GM12878 (cell line): ENCODE data around the gene RGSL1. TPM values are rescaled to one million over a fixed set of nuclear protein-coding genes. Genes with fewer than 3 reads are reported as not detected.

ENCODE experiments used
- BACH1 ChIP-seq: fragments of 450-650 bp; IDR thresholded peaks from 2 replicates; pipeline ENCODE4 v1.6.1; 2017; ENCODE audit warnings: mild to moderate bottlenecking, borderline replicate concordance
- BHLHE40 ChIP-seq, 2 experiments: fragments of 450-650 bp in 1 of 2; IDR thresholded peaks; 2 replicates each; pipeline ENCODE4 v1.6.1; 2011 to 2017; ENCODE audit warnings: low read depth in 2 of 2, borderline replicate concordance in 1 of 2, improper control_type of control experiment in 1 of 2, low read length in 1 of 2, mild to moderate bottlenecking in 1 of 2
- BMI1 ChIP-seq: fragments of 450-650 bp; IDR thresholded peaks from 2 replicates; pipeline ENCODE4 v1.6.1; 2016; ENCODE audit warnings: mild to moderate bottlenecking, moderate library complexity, borderline replicate concordance
- CBX3 ChIP-seq: fragments of 200-600 bp; sonication (generic); IDR thresholded peaks from 2 replicates; pipeline ENCODE4 v1.6.1; 2016; ENCODE audit warnings: low read depth, borderline replicate concordance
- EZH2 ChIP-seq: IDR thresholded peaks from 2 replicates; pipeline ENCODE4 v1.6.1; 2012; ENCODE audit warnings: low read depth, mild to moderate bottlenecking, control low read depth, inconsistent platforms, low read length, borderline replicate concordance; ENCODE audit not compliant: control insufficient read depth
- HCFC1 ChIP-seq: fragments of 150-350 bp; IDR thresholded peaks from 2 replicates; pipeline ENCODE4 v1.6.1; 2014; ENCODE audit warnings: low read length
- JUND ChIP-seq: IDR thresholded peaks from 2 replicates; pipeline ENCODE4 v1.6.1; 2012; ENCODE audit warnings: low read depth, mild to moderate bottlenecking, low read length, improper control_type of control experiment, moderate library complexity
- MEF2A ChIP-seq: IDR thresholded peaks from 2 replicates; pipeline ENCODE4 v1.6.1; 2011; ENCODE audit warnings: low read depth, mild to moderate bottlenecking, low read length, moderate library complexity; ENCODE audit not compliant: insufficient read depth
- MTA2 ChIP-seq: fragments of 450-650 bp; IDR thresholded peaks from 2 replicates; pipeline ENCODE4 v1.6.1; 2016; ENCODE audit warnings: low read depth, mild to moderate bottlenecking, moderate library complexity
- RBBP5 ChIP-seq: fragments of 200-600 bp; sonication (generic); conservative IDR thresholded peaks from 2 replicates; pipeline ENCODE4 v1.6.1; 2016
- TCF12 ChIP-seq: IDR thresholded peaks from 2 replicates; pipeline ENCODE4 v1.6.1; 2011; ENCODE audit warnings: low read depth, mild to moderate bottlenecking, low read length
- ZBTB40 ChIP-seq: fragments of 450-650 bp; IDR thresholded peaks from 2 replicates; pipeline ENCODE4 v1.6.1; 2016; ENCODE audit warnings: mild to moderate bottlenecking, moderate library complexity, borderline replicate concordance
- ZNF274 ChIP-seq: IDR thresholded peaks from one replicate; pipeline ENCODE4 v1.8.0; 2011; ENCODE audit not compliant: insufficient read length, insufficient read depth
- ZNF384 ChIP-seq: IDR thresholded peaks from 2 replicates; pipeline ENCODE4 v1.6.1; 2012; ENCODE audit warnings: low read depth, mild to moderate bottlenecking, low read length, improper control_type of control experiment, borderline replicate concordance
- ZZZ3 ChIP-seq: IDR thresholded peaks from 2 replicates; pipeline ENCODE4 v1.6.1; 2011; ENCODE audit warnings: low read depth; ENCODE audit not compliant: control insufficient read depth, insufficient read length
- polyA plus RNA-seq, 11 experiments: library from polyadenylated mRNA; depleted of rRNA in 4 of 11; unstranded in 6 of 11; stranded (reverse) in 5 of 11; fragments of >200 nt; fragmentation: Nextera tagmentation in 4 of 11; fragmentation: Illumina TruSeq in 1 of 11; extraction: Ambion mirVana in 4 of 11; extraction: Trizol in 1 of 11; gene quantifications; 1 replicate in 1 of 11; 2 replicates in 10 of 11; pipeline versions ENCODE4 v1.2.1 to v1.2.3, GENCODE V29; 2011 to 2016; ENCODE audit warnings: inconsistent platforms in 2 of 11, missing spikeins in 2 of 11, low read depth in 1 of 11
- total RNA-seq, 4 experiments: library from RNA; depleted of rRNA in 3 of 4; stranded (reverse); fragments of >200 nt in 3 of 4; fragmentation: Illumina TruSeq in 1 of 4; extraction: Trizol in 1 of 4; gene quantifications; 2 replicates each; pipeline versions ENCODE4 v1.2.1 to v1.2.3, GENCODE V29; 2013 to 2021
- TF ChIP-seq, protein P1 (sequence below): fragments of 450-650 bp; IDR thresholded peaks from 2 replicates; pipeline ENCODE4 v1.6.1; 2014; ENCODE audit warnings: mild to moderate bottlenecking
- TF ChIP-seq, protein P2 (sequence below): IDR thresholded peaks from 2 replicates; pipeline ENCODE4 v1.6.1; 2011; ENCODE audit warnings: mild to moderate bottlenecking, low read depth, low read length, moderate library complexity; ENCODE audit not compliant: insufficient replicate concordance
- TF ChIP-seq, protein P3 (sequence below): fragments of 450-650 bp; IDR thresholded peaks from 2 replicates; pipeline ENCODE4 v1.6.1; 2017; ENCODE audit warnings: antibody characterized with exemption, mild to moderate bottlenecking, moderate library complexity

Gene RGSL1
- total and polyA plus RNA-seq, 10 of the 15 experiments (the other 5 are each of a cell fraction or from before 2014, with no cell fraction given): 0.05 to 0.28 (median 0.27) TPM; not detected in 5

- TF ChIP-seq ZBTB40: no peak
- TF ChIP-seq ZNF274: no peak
- TF ChIP-seq ZNF384: peak; percentile 21; the same call in 1 of the 2 replicates
- TF ChIP-seq HCFC1: no peak
- TF ChIP-seq ZZZ3: no peak
- TF ChIP-seq MTA2: peak; percentile 73
- TF ChIP-seq, protein P1, sequence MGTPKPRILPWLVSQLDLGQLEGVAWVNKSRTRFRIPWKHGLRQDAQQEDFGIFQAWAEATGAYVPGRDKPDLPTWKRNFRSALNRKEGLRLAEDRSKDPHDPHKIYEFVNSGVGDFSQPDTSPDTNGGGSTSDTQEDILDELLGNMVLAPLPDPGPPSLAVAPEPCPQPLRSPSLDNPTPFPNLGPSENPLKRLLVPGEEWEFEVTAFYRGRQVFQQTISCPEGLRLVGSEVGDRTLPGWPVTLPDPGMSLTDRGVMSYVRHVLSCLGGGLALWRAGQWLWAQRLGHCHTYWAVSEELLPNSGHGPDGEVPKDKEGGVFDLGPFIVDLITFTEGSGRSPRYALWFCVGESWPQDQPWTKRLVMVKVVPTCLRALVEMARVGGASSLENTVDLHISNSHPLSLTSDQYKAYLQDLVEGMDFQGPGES: no peak
- TF ChIP-seq RBBP5: no peak
- TF ChIP-seq BHLHE40 (IDR thresholded peaks at IDR 0.05; ENCODE audit: borderline replicate concordance in 1 of 2, low read depth in 2 of 2, low read length in 1 of 2): no peak
- TF ChIP-seq CBX3: no peak
- TF ChIP-seq JUND: no peak
- TF ChIP-seq BMI1: peak; percentile 97
- TF ChIP-seq, protein P2, sequence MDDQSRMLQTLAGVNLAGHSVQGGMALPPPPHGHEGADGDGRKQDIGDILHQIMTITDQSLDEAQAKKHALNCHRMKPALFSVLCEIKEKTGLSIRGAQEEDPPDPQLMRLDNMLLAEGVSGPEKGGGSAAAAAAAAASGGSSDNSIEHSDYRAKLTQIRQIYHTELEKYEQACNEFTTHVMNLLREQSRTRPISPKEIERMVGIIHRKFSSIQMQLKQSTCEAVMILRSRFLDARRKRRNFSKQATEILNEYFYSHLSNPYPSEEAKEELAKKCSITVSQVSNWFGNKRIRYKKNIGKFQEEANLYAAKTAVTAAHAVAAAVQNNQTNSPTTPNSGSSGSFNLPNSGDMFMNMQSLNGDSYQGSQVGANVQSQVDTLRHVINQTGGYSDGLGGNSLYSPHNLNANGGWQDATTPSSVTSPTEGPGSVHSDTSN: peak; percentile 57
- no peak for TF ChIP-seq EZH2
- peak; percentile 91 for TF ChIP-seq MEF2A
- no peak for TF ChIP-seq BACH1
- TF ChIP-seq TCF12: no peak
- TF ChIP-seq, protein P3, sequence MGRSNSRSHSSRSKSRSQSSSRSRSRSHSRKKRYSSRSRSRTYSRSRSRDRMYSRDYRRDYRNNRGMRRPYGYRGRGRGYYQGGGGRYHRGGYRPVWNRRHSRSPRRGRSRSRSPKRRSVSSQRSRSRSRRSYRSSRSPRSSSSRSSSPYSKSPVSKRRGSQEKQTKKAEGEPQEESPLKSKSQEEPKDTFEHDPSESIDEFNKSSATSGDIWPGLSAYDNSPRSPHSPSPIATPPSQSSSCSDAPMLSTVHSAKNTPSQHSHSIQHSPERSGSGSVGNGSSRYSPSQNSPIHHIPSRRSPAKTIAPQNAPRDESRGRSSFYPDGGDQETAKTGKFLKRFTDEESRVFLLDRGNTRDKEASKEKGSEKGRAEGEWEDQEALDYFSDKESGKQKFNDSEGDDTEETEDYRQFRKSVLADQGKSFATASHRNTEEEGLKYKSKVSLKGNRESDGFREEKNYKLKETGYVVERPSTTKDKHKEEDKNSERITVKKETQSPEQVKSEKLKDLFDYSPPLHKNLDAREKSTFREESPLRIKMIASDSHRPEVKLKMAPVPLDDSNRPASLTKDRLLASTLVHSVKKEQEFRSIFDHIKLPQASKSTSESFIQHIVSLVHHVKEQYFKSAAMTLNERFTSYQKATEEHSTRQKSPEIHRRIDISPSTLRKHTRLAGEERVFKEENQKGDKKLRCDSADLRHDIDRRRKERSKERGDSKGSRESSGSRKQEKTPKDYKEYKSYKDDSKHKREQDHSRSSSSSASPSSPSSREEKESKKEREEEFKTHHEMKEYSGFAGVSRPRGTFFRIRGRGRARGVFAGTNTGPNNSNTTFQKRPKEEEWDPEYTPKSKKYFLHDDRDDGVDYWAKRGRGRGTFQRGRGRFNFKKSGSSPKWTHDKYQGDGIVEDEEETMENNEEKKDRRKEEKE: no peak
Measured at GRCh38 chr1:182426442-182427430, 23.2 kb upstream of the RGSL1 start (continued).
